Anterior cingulate cortex (tissue), 58 donors: ENCODE results near the gene RPS6KA2.
"Not testable (repeated sequence)": the region's sequence is repeated elsewhere in the genome, so short reads cannot be mapped to it uniquely, and the experiment has no call there.

Source experiments
- DNase-seq, 58 donors: peaks; one replicate each; lab custom pipeline; 2025; lab: John Stamatoyannopoulos, UW

RPS6KA2 gene

GRCh38 chr6:166394036-166394892 lies 232.8 kb downstream of the RPS6KA2 start:
- DNase-seq: no peak

- DNase-seq: no peak
These were observed 233.6 kb downstream of the RPS6KA2 start for GRCh38 chr6:166393535-166393823.

- not testable (repeated sequence) for DNase-seq
These were observed 234.1 kb downstream of the RPS6KA2 start for GRCh38 chr6:166392755-166393534.

- no peak for DNase-seq
These were observed 237.9 kb downstream of the RPS6KA2 start for GRCh38 chr6:166389119-166389518.

GRCh38 chr6:166388290-166389004 lies 238.6 kb downstream of the RPS6KA2 start:
- DNase-seq: no peak

- no peak for DNase-seq
These were observed 239.3 kb downstream of the RPS6KA2 start for GRCh38 chr6:166387642-166388289.

- not testable (repeated sequence) for DNase-seq
These were observed 240.0 kb downstream of the RPS6KA2 start for GRCh38 chr6:166387098-166387497.

- DNase-seq: no peak
These were observed 240.9 kb downstream of the RPS6KA2 start for GRCh38 chr6:166386111-166386510.

GRCh38 chr6:166383802-166384363 lies 243.2 kb downstream of the RPS6KA2 start:
- DNase-seq: peak in 2 of 58 donors; percentile 42

GRCh38 chr6:166382933-166383801 lies 243.9 kb downstream of the RPS6KA2 start, which contains the start of gene MPC1:
TSS of gene MPC1 (minus strand) at chr6:166382940. CDS start at chr6:166382876, 64 bp downstream.
- peak; percentile 60 to 98 (median 95) for DNase-seq

GRCh38 chr6:166382500-166382932 lies 244.5 kb downstream of the RPS6KA2 start:
- peak in 1 of 58 donors; percentile 56 for DNase-seq

- DNase-seq: peak in 50 of 58 donors; percentile 6 to 69 (median 44)
These were observed 245.1 kb downstream of the RPS6KA2 start for GRCh38 chr6:166381733-166382499.

GRCh38 chr6:166381381-166381732 lies 245.7 kb downstream of the RPS6KA2 start:
- DNase-seq: no peak

GRCh38 chr6:166379800-166380199 lies 247.3 kb downstream of the RPS6KA2 start:
- no peak for DNase-seq

GRCh38 chr6:166379103-166379586 lies 247.9 kb downstream of the RPS6KA2 start:
- no peak for DNase-seq

- no peak for DNase-seq
These were observed 249.3 kb downstream of the RPS6KA2 start for GRCh38 chr6:166377721-166378120.

GRCh38 chr6:166375013-166375412 lies 252.0 kb downstream of the RPS6KA2 start:
- no peak for DNase-seq

- no peak for DNase-seq
These were observed 256.6 kb downstream of the RPS6KA2 start for GRCh38 chr6:166370489-166370888.
